Endothelial cell of umbilical vein (primary cell): ENCODE measurements around the gene GRID2. TPM values are rescaled to one million over a fixed set of nuclear protein-coding genes. Genes with fewer than 3 reads are reported as not detected.

Source experiments
- BruUV-seq: library from RNA; stranded (reverse); fragments of 400-500 nt; replicated peaks from 2 replicates; lab custom pipeline; 2021; lab: Mats Ljungman, UMichigan
- CTCF ChIA-PET: fragments of 300-600, 350-600 bp; sonication (Branson Sonifier 250); formaldehyde crosslinking; loops from one replicate; lab custom pipeline; 2021; ENCODE audit warnings: antibody characterized with exemption, inconsistent platforms; lab: Charles Lee
- POLR2A ChIA-PET: fragments of 300-600, 350-600 bp; sonication (Branson Sonifier 250); formaldehyde crosslinking; loops from one replicate; lab custom pipeline; 2021; ENCODE audit warnings: antibody characterized with exemption, inconsistent platforms; lab: Charles Lee
- DNase-seq: peaks from one replicate; pipeline ENCODE4 v3.0.0-alpha.2; 2011; ENCODE audit warnings: low read depth, low spot score
- FAIRE-seq: peaks from 2 replicates; lab custom pipeline; 2011; peaks lifted over from hg19 to GRCh38; lab: Jason Lieb, UNC
- H2AFZ ChIP-seq: 2 replicates; pipeline ENCODE4 v1.6.0; 2012; ENCODE audit warnings: low read depth, low read length, control low read depth, inconsistent platforms
- H3K27ac ChIP-seq: 2 replicates; pipeline ENCODE4 v1.5.1; 2011; ENCODE audit warnings: low read depth, mild to moderate bottlenecking, control low read depth, low read length, moderate library complexity; ENCODE audit not compliant: insufficient read depth
- H3K27me3 ChIP-seq, 2 experiments: 2 replicates each; pipeline versions ENCODE4 v1.6.0 to v1.6.1; 2011; ENCODE audit warnings: low read length in 2 of 2, mixed read lengths in 1 of 2; ENCODE audit not compliant: control insufficient read depth in 2 of 2, insufficient read depth in 2 of 2
- H3K36me3 ChIP-seq, 2 experiments: 2 replicates in 1 of 2; 3 replicates in 1 of 2; pipeline ENCODE4 v1.5.1; 2011; ENCODE audit warnings: low read length in 2 of 2, mild to moderate bottlenecking in 1 of 2, moderate library complexity in 1 of 2; ENCODE audit not compliant: control insufficient read depth in 2 of 2, insufficient read depth in 2 of 2; ENCODE audit errors: extremely low read depth in 1 of 2
- H3K4me1 ChIP-seq: 3 replicates; pipeline ENCODE4 v1.5.1; 2011; ENCODE audit warnings: mild to moderate bottlenecking, low read length; ENCODE audit not compliant: control insufficient read depth, insufficient read depth; ENCODE audit errors: extremely low read depth
- H3K4me2 ChIP-seq: 2 replicates; pipeline ENCODE4 v1.6.1; 2011; ENCODE audit warnings: low read length, control low read depth, mixed read lengths; ENCODE audit not compliant: insufficient read depth
- H3K4me3 ChIP-seq, 3 experiments: fragments of 200-600 bp in 1 of 3; sonication (generic), shearing (Covaris generic) in 1 of 3; replicated peaks in 1 of 3; 2 replicates each; pipeline ENCODE4 v1.5.1; 2011 to 2016; ENCODE audit warnings: control low read depth in 3 of 3, low read length in 3 of 3, mild to moderate bottlenecking in 2 of 3, inconsistent platforms in 1 of 3, low read depth in 1 of 3, moderate library complexity in 1 of 3; ENCODE audit not compliant: insufficient read depth in 1 of 3
- H3K79me2 ChIP-seq: 2 replicates; pipeline ENCODE4 v1.6.0; 2012; ENCODE audit warnings: low read length, inconsistent platforms; ENCODE audit not compliant: control insufficient read depth, insufficient read depth
- H3K9ac ChIP-seq: replicated peaks from 2 replicates; pipeline ENCODE3; 2011; ENCODE audit warnings: low read length, control low read depth; ENCODE audit not compliant: insufficient read depth; ENCODE audit errors: extremely low read depth
- H3K9me1 ChIP-seq: replicated peaks from 3 replicates; pipeline ENCODE4 v1.6.0; 2011; ENCODE audit warnings: mild to moderate bottlenecking, low read length; ENCODE audit not compliant: control insufficient read depth, insufficient read depth; ENCODE audit errors: extremely low read depth
- H3K9me3 ChIP-seq: replicated peaks from 2 replicates; pipeline ENCODE4 v1.5.1; 2012; ENCODE audit warnings: low read length, inconsistent platforms; ENCODE audit not compliant: control insufficient read depth, insufficient read depth
- H4K20me1 ChIP-seq: replicated peaks from 2 replicates; pipeline ENCODE3; 2011; ENCODE audit warnings: mild to moderate bottlenecking, low read length; ENCODE audit not compliant: control insufficient read depth, insufficient read depth; ENCODE audit errors: extremely low read depth
- CTCF ChIP-seq, 2 donors: IDR thresholded peaks; 1 replicate in 1 of 2; 2 replicates in 1 of 2; pipeline ENCODE4 v1.5.1; 2011; ENCODE audit warnings: low read length in 2 of 2, mild to moderate bottlenecking in 2 of 2, moderate library complexity in 2 of 2, control low read depth in 1 of 2, inconsistent platforms in 1 of 2, low read depth in 1 of 2; ENCODE audit not compliant: insufficient read depth in 1 of 2; ENCODE audit errors: extremely low read depth in 1 of 2
- EZH2 ChIP-seq: IDR thresholded peaks from 2 replicates; pipeline ENCODE4 v1.6.1; 2012; ENCODE audit warnings: borderline replicate concordance, low read depth, mild to moderate bottlenecking, moderate library complexity, low read length, inconsistent platforms; ENCODE audit not compliant: severe bottlenecking
- FOS ChIP-seq: IDR thresholded peaks from 2 replicates; pipeline ENCODE4 v1.6.1; 2011; ENCODE audit warnings: mild to moderate bottlenecking, low read length, moderate library complexity, borderline replicate concordance; ENCODE audit not compliant: insufficient read depth
- GATA2 ChIP-seq: IDR thresholded peaks from 2 replicates; pipeline ENCODE4 v1.7.0; 2011; ENCODE audit warnings: low read depth, mild to moderate bottlenecking, moderate library complexity, mixed read lengths, low read length; ENCODE audit not compliant: insufficient read length, insufficient read depth
- JUN ChIP-seq: IDR thresholded peaks from 2 replicates; pipeline ENCODE4 v1.6.1; 2011; ENCODE audit warnings: borderline replicate concordance, low read depth; ENCODE audit not compliant: insufficient read length, insufficient read depth
- MAX ChIP-seq: IDR thresholded peaks from 2 replicates; pipeline ENCODE4 v1.6.1; 2011; ENCODE audit not compliant: insufficient read depth, insufficient read length
- MYC ChIP-seq: IDR thresholded peaks from one replicate; pipeline ENCODE4 v1.6.1; 2011; ENCODE audit warnings: mild to moderate bottlenecking, low read depth, low read length
- POLR2A ChIP-seq: IDR thresholded peaks from 2 replicates; pipeline ENCODE4 v1.6.1; 2012; ENCODE audit warnings: low read depth, mild to moderate bottlenecking, control low read depth, low read length
- POLR2AphosphoS5 ChIP-seq: IDR thresholded peaks from 2 replicates; pipeline ENCODE4 v1.6.1; 2012; ENCODE audit warnings: low read depth, mild to moderate bottlenecking, control low read depth, low read length, moderate library complexity; ENCODE audit not compliant: insufficient read depth
- dilution Hi-C: fragments of 300-500 bp; cut with MboI; formaldehyde crosslinking; loops from one replicate; pipeline ENCODE4 v1.15.0; 2019; ENCODE audit warnings: low sequenced_read_pairs; ENCODE audit not compliant: extremely low pct_ligation_motif_present
- intact Hi-C: fragments of 100-400 bp; cut with micrococcal nuclease; formaldehyde crosslinking; loops from one replicate; pipeline ENCODE4 v1.10.0; 2022
- polyA plus RNA-seq, 4 experiments: library from polyadenylated mRNA; depleted of rRNA in 3 of 4; stranded (reverse) in 3 of 4; unstranded in 1 of 4; fragments of >200 nt; gene quantifications; 2 replicates each; pipeline versions ENCODE4 v1.2.1 to v1.2.3, GENCODE V29; 2011 to 2012; ENCODE audit warnings: missing spikeins in 1 of 4
- total RNA-seq: library from RNA; stranded (reverse); gene quantifications from 2 replicates; pipeline ENCODE4 v1.2.3, GENCODE V29; 2021

Gene GRID2
- total and polyA plus RNA-seq, 2 donors (not counting 3 experiments of a cell fraction or from before 2014, with no cell fraction given), result not detected

GRCh38 chr4:93127489-93127888 lies 823.7 kb downstream of the GRID2 start:
- H3K27me3 ChIP-seq, result no peaks in the 10 kb centered on the region
- H3K4me3 ChIP-seq, result no peak overlapping the region
- no peaks in the 10 kb centered on the region for H3K9me3 ChIP-seq
- no peaks in the 10 kb centered on the region for H3K9me1 ChIP-seq
- DNase-seq (no peak), FAIRE-seq (no peak)
- no peak overlapping the region for H3K4me2 ChIP-seq
- dilution Hi-C loops (no loop called here), intact Hi-C loops (no loop called here)
- H2AFZ ChIP-seq, result no peak overlapping the region
- H3K79me2 ChIP-seq, result no peaks in the 10 kb centered on the region
- H3K4me1 ChIP-seq, result no peaks in the 10 kb centered on the region
- POLR2A ChIA-PET, result no interaction called here
- TF ChIP-seq POLR2A (no peak), POLR2AphosphoS5 (no peak), GATA2 (no peak), EZH2 (no peak), FOS (no peak), JUN (no peak), CTCF (IDR thresholded peaks at IDR 0.05; ENCODE audit: extremely low read depth in 1 of 2, insufficient read depth in 1 of 2, low read depth in 1 of 2, low read length in 2 of 2) (no peak), MYC (no peak), MAX (no peak)
- H3K9ac ChIP-seq, result no peak overlapping the region
- no TSS peak for BruUV-seq
- H3K36me3 ChIP-seq, result no peaks in the 10 kb centered on the region
- H3K27ac ChIP-seq, result no peak overlapping the region
- CTCF ChIA-PET, result no interaction called here
- no peaks in the 10 kb centered on the region for H4K20me1 ChIP-seq
